Measurements from ENCODE around the gene ANP32E. TPM values are rescaled to one million over a fixed set of nuclear protein-coding genes. Genes with fewer than 3 reads are reported as not detected.

The ANP32E gene
- total and polyA plus RNA-seq, 2 of the 13 experiments (the other 11 are each of a cell fraction or from before 2014, with no cell fraction given): 10.3 to 53.0 TPM

- TF ChIP-seq ARNT2 (CRISPR knock-in tag; IDR thresholded peaks at IDR 0.05; ENCODE audit: low read depth): peak; percentile 60; the same call in 1 of the 2 replicates
- no peak for TF ChIP-seq SOX6 (IDR thresholded peaks at IDR 0.05)
- peak; percentile 57 for TF ChIP-seq SOX6 (CRISPR knock-in tag; IDR thresholded peaks at IDR 0.05)
- TF ChIP-seq THAP7 (CRISPR knock-in tag; IDR thresholded peaks at IDR 0.05): peak; percentile 78
- peak; percentile 86; the same call in 1 of the 2 replicates for TF ChIP-seq ZNF772 (CRISPR knock-in tag; IDR thresholded peaks at IDR 0.05)
- TF ChIP-seq MAZ (IDR thresholded peaks at IDR 0.05; ENCODE audit: borderline replicate concordance, low read depth, low read length): peak; percentile 71
- peak; percentile 72 for TF ChIP-seq MAZ (CRISPR knock-in tag; IDR thresholded peaks at IDR 0.05; ENCODE audit: low read depth)
- TF ChIP-seq HNRNPL (IDR thresholded peaks at IDR 0.05; ENCODE audit: low read depth, low read length): no peak
- peak; percentile 67; the same call in 1 of the 2 replicates for TF ChIP-seq ETV5 (CRISPR knock-in tag; IDR thresholded peaks at IDR 0.05; ENCODE audit: borderline replicate concordance)
- TF ChIP-seq ZGPAT (CRISPR knock-in tag; IDR thresholded peaks at IDR 0.05): peak; percentile 92; the same call in 1 of the 2 replicates
- no peak for TF ChIP-seq ZNF674 (CRISPR knock-in tag; IDR thresholded peaks at IDR 0.05; ENCODE audit: low read depth)
- TF ChIP-seq MED13 (CRISPR knock-in tag; IDR thresholded peaks at IDR 0.05): 0 out of 2 replicates have a peak, but pooled peaks have one; percentile 60
- TF ChIP-seq HOXD1 (CRISPR knock-in tag; IDR thresholded peaks at IDR 0.05): peak; percentile 61; the same call in 1 of the 2 replicates
- peak in 1 of 2 experiments; percentile 39; a peak in 1 of 4 replicates for TF ChIP-seq ATF4 (CRISPR knock-in tag; IDR thresholded peaks at IDR 0.05)
- peak in 1 of 2 experiments; percentile 83; a peak in 2 of 4 replicates for TF ChIP-seq KLF16 (CRISPR knock-in tag; IDR thresholded peaks at IDR 0.05)
- peak; percentile 85; the same call in 1 of the 2 replicates for TF ChIP-seq ARID4A (CRISPR knock-in tag; IDR thresholded peaks at IDR 0.05; ENCODE audit: borderline replicate concordance)
- TF ChIP-seq ZNF740 (CRISPR knock-in tag; IDR thresholded peaks at IDR 0.05): peak; percentile 96
- TF ChIP-seq RELA (CRISPR knock-in tag; IDR thresholded peaks at IDR 0.05): no peak
These were observed 32.9 kb upstream of the ANP32E start, which contains the start of gene APH1A (continued) for GRCh38 chr1:150268705-150269403.
